Glutamatergic neuron (in vitro differentiated cells): Measurements from ENCODE around the gene SPECC1. TPM values are rescaled to one million over a fixed set of nuclear protein-coding genes. Genes with fewer than 3 reads are reported as not detected.
A peak's percentile ranks its signal among the peaks of the same experiment; 100 is the strongest.

ENCODE experiments used
- DNase-seq: peaks from one replicate; pipeline ENCODE4 v3.0.0; 2022
- H3K27ac Mint-ChIP-seq: one replicate; pipeline ENCODE4 v1.8.0; 2020; ENCODE audit warnings: mild to moderate bottlenecking, mixed read lengths, inconsistent platforms; ENCODE audit not compliant: unreplicated experiment
- H3K27me3 Mint-ChIP-seq: one replicate; pipeline ENCODE4 v1.8.0; 2020; ENCODE audit warnings: mild to moderate bottlenecking, moderate library complexity, mixed read lengths, inconsistent platforms; ENCODE audit not compliant: unreplicated experiment
- H3K36me3 Mint-ChIP-seq: one replicate; pipeline ENCODE4 v1.8.0; 2020; ENCODE audit warnings: mild to moderate bottlenecking, mixed read lengths, inconsistent platforms; ENCODE audit not compliant: unreplicated experiment
- H3K4me1 Mint-ChIP-seq: one replicate; pipeline ENCODE4 v1.8.0; 2020; ENCODE audit warnings: mild to moderate bottlenecking, low read depth, mixed read lengths, inconsistent platforms; ENCODE audit not compliant: unreplicated experiment
- H3K4me3 Mint-ChIP-seq: one replicate; pipeline ENCODE4 v1.8.0; 2020; ENCODE audit warnings: mild to moderate bottlenecking, mixed read lengths, inconsistent platforms; ENCODE audit not compliant: unreplicated experiment
- H3K9me3 Mint-ChIP-seq: one replicate; pipeline ENCODE4 v1.8.0; 2020; ENCODE audit warnings: mild to moderate bottlenecking, moderate library complexity, mixed read lengths, inconsistent platforms; ENCODE audit not compliant: unreplicated experiment
- total RNA-seq: library from RNA; stranded (reverse); fragmentation: NEBNext Ultra II Directional; extraction: Animal tissue kit (Norgen Biotek cat#: 25700); gene quantifications from one replicate; pipeline ENCODE4 v1.2.1, GENCODE V29; 2021; ENCODE audit not compliant: unreplicated experiment
- TF ChIP-seq, protein P1 (sequence below): fragments of 200-600 bp; sonication (generic); IDR thresholded peaks from one replicate; pipeline ENCODE4 v1.5.0; 2021; ENCODE audit not compliant: partially characterized antibody, unreplicated experiment

SPECC1 gene
- total RNA-seq, 1 donor from 2014 or later: 60.6 TPM

DNA sequence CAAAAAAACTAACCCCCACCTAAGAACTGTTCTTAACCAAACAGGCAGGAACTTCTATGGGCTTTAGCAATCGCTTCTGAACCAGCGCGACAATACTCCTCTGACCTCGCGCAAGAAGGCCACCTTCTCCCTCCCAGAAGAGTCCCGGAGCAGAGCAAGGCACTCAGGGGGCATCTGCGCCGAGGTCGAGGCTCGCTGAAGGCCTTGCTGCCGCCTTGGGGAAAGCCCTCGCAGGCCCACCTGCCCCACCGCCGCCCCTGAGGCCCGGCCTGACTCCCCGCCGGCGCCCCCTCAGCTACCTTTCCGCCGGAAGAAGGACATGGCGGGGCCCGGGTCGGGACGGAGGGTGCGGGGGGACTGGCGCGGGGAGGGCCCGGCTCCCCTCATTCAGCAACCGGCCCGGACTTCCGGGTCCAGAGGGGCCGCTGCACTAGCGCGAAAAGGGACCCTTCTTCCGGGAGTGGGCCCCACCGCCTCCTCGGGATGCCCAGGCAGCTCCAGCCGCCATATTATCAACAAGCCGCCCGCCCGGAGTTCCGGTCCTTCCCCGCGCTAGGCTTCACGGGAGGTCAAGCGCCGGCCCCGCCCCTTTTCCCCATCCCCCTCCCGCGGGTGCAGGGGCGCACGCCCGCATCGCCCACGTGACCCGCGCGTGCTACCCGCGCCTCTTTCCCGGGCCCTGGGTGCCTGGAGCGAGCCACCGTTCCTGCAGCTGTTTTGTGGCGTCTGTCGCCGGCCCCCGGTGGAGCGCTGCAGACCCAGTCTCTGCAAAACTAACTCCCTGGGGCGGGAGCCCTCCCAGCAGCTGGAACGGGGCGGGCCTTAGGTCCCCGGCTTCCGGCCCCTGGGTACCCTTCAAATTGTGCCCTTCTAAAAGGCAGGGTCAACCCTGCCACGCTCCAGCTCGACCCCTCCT lies 31.6 kb upstream of the SPECC1 start, which contains the start of gene AKAP10:
Gene AKAP10, minus strand, starts transcription at position 536 of the 916 bp plus-strand sequence. Its CDS starts 149 bp downstream, at position 387.
- H3K4me1 Mint-ChIP-seq: no peaks in the 10 kb centered on the region
- H3K36me3 Mint-ChIP-seq: no peaks in the 10 kb centered on the region
- TF ChIP-seq, protein P1, sequence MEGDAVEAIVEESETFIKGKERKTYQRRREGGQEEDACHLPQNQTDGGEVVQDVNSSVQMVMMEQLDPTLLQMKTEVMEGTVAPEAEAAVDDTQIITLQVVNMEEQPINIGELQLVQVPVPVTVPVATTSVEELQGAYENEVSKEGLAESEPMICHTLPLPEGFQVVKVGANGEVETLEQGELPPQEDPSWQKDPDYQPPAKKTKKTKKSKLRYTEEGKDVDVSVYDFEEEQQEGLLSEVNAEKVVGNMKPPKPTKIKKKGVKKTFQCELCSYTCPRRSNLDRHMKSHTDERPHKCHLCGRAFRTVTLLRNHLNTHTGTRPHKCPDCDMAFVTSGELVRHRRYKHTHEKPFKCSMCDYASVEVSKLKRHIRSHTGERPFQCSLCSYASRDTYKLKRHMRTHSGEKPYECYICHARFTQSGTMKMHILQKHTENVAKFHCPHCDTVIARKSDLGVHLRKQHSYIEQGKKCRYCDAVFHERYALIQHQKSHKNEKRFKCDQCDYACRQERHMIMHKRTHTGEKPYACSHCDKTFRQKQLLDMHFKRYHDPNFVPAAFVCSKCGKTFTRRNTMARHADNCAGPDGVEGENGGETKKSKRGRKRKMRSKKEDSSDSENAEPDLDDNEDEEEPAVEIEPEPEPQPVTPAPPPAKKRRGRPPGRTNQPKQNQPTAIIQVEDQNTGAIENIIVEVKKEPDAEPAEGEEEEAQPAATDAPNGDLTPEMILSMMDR: no peak
- peak; percentile 97 for DNase-seq
- H3K9me3 Mint-ChIP-seq: peaks cover 9% of the 10 kb centered on the region
- H3K27me3 Mint-ChIP-seq: peaks cover 2% of the 10 kb centered on the region
- H3K27ac Mint-ChIP-seq: peak within 1 kb of the TSS; percentile 90
- H3K4me3 Mint-ChIP-seq: peak within 1 kb of the TSS; percentile 92

DNA sequence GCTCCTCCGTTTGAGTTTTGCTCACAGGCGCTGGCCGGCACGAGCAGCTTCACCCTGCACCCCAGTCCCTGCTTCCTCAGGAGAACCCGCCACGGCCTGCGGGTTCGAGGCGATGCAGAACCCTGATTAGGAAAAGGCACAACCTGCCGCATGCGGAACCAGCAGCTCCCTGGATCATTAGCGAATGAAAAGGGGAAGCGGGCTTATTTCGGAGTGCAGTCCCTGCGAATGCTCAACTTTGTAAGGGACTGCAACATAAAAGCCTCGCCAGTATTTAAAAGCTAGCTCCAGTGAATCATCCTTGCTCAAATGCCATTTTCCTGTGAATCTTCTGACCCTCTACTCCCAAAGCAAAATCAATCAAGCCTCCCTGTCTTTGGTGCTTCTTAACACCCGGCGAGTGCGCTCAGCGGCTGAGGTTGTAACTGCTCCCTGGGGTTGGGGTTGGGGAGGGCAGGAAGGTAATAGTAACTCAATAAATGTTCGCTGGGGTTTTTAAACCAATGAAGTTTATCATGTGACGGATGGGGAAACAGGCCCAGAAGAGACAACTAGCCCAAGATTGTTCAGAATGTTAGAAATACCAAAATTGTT lies 30.9 kb upstream of the SPECC1 start:
- Mint-ChIP-seq H3K27me3 (peaks cover 2% of the 10 kb centered on the region), H3K4me1 (no peaks in the 10 kb centered on the region), H3K4me3 (peak overlapping the region; percentile 91), H3K9me3 (peaks cover 9% of the 10 kb centered on the region), H3K27ac (peak overlapping the region; percentile 90), H3K36me3 (no peaks in the 10 kb centered on the region)
- DNase-seq: peak; percentile 17
- TF ChIP-seq, protein P1: no peak

DNA sequence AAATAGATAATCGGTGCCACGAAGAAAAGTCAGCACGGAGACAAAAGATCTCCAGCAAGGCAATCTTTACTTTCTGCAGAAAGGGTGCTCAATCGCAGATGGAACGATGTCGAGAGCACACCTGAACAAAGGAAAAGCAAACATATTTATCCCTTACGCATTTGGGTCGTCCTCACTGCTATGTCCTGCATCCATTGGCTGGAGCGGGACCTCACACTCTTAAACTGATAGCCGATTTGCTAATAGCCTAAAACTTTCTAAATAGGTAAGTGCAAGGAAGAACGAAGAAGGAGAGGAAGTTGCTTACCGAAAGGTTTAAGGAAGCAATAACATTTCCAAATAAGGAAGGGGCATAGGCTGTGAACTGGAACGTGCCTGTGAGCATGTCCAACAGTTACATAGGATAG lies 30.4 kb upstream of the SPECC1 start:
- Mint-ChIP-seq H3K27me3 (peaks cover 2% of the 10 kb centered on the region), H3K4me3 (peak overlapping the region; percentile 91), H3K9me3 (peaks cover 9% of the 10 kb centered on the region), H3K36me3 (no peaks in the 10 kb centered on the region), H3K4me1 (no peaks in the 10 kb centered on the region), H3K27ac (peak overlapping the region; percentile 90)
- TF ChIP-seq, protein P1: no peak
- DNase-seq: no peak

DNA sequence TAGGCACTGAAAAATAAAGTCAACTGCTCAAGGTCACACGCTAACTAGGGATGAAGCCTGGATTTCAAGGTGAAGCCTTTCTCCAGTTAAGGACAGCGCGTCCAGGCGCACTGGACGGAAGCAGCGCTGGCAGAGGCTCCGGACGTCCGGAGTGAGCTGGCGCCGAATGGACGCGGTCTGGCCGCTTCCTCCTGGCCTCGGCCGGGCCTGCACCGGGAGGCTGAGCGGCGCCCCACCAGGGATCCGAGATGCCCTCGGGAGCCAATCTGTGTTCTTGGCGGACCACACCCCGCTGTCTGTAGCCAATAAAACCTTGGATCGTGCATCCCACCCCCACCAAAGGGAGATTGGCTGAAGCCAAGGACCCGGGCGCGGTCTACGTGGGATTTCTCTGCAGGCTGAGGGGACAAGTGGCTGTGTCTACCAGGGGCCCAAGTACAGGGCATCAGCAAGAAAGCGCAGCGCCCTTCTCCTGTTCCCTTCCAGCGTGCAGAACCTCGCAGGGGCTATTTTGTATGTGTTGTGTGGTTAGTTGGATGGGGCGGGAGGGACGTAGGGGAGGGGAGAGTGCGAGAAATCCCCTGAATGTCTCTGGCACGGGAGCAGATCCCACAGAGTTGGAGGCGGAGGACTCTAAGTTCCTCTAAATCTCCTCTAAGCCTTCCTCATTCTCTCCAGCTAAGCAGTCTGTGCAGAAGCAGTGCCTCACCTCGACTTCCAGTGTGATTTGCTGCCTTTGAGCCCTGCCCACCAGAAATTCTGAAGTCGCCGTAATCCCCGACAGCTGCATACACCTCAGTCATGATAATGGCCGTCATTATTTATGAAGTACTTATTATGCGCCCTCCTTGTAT lies 29.0 kb upstream of the SPECC1 start:
- Mint-ChIP-seq H3K27ac (no peak overlapping the region), H3K36me3 (no peaks in the 10 kb centered on the region), H3K27me3 (peaks cover 2% of the 10 kb centered on the region), H3K4me3 (no peak overlapping the region), H3K4me1 (no peaks in the 10 kb centered on the region), H3K9me3 (peaks cover 9% of the 10 kb centered on the region)
- DNase-seq: no peak
- TF ChIP-seq, protein P1: no peak
